Measurements from ENCODE around the gene NMT1.

NMT1 gene

DNA sequence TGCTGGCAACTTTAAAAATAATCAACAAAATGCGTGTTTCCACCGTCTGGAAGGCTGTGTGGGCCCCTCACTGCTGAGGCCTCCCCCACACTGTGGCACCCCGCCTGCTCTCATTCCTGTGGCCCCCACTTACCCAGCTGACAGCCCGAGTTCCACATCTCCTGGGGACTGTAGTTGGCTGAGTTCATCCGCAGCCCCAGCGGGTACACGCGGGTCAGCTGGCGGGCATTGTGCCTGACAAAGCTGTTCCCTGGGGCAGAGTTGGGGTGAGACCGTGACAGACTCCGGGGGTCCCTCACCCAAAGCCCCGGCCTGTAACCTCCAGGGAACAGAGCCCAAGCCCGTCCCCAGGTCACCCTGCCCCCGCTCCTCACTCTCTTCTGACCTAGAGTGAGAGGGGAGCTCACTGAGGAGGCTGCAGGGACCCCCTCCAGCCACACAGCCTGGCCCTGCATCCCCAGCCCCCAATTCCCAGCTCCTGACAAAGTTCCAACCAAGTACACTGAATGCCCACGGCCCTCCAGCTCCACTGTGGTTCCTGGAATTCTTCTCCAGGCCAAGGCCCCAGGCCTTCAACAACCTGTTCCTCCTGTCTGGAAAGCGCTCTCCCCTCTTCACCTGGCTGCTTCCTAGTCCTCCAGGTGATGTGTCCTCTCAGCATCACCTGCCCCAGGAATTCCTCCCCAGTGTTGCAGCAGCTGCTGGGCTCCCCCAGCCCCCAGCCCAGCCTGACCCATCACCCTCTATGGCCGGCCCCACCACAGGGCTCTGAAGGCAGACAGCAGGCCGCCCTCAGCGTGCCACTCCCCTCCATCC lies 53.2 kb downstream of the NMT1 start:
- no peak overlapping the region for H3K4me3 ChIP-seq (replicated peaks; ENCODE audit: low read depth, low read length)
- DNase-seq (ENCODE audit: low read depth) = no peak
- TF ChIP-seq, protein P1, sequence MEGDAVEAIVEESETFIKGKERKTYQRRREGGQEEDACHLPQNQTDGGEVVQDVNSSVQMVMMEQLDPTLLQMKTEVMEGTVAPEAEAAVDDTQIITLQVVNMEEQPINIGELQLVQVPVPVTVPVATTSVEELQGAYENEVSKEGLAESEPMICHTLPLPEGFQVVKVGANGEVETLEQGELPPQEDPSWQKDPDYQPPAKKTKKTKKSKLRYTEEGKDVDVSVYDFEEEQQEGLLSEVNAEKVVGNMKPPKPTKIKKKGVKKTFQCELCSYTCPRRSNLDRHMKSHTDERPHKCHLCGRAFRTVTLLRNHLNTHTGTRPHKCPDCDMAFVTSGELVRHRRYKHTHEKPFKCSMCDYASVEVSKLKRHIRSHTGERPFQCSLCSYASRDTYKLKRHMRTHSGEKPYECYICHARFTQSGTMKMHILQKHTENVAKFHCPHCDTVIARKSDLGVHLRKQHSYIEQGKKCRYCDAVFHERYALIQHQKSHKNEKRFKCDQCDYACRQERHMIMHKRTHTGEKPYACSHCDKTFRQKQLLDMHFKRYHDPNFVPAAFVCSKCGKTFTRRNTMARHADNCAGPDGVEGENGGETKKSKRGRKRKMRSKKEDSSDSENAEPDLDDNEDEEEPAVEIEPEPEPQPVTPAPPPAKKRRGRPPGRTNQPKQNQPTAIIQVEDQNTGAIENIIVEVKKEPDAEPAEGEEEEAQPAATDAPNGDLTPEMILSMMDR (IDR thresholded peaks at IDR 0.05; ENCODE audit: low read length, missing control alignments) = no peak

DNA sequence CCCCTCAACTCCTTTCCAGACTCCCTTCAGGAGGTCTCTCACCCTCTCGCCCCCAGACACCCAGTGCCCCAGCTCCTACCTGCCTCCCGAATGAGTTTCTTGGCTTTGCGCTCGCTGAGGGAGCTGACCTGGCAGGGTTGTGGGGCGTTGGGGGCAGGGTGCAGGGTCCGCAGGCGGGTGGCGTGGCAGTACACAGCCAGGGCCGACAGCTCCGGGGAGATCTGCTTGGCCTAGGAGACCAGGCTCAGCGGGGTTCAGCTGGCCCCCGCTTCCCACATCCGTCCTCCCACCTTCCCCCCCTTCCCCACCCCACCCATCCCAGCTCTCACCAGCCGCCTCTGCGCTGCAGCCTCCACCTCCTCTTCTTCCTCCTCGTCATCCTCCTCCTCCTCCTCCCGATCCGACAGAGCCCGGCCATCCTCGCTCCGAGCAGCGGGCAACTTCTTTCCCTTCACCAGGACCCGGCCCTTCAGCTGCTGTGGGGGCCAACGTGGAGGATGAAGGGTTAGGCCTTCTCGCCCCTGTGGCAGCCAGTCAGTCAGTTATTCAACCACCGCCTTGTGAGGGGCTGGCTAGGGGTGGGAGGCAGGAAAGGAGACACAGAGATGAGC lies 54.0 kb downstream of the NMT1 start:
- TF ChIP-seq, protein P1 (IDR thresholded peaks at IDR 0.05; ENCODE audit: low read length, missing control alignments) = no peak
- DNase-seq (ENCODE audit: low read depth) = no peak
- no peak overlapping the region for H3K4me3 ChIP-seq (replicated peaks; ENCODE audit: low read depth, low read length)

DNA sequence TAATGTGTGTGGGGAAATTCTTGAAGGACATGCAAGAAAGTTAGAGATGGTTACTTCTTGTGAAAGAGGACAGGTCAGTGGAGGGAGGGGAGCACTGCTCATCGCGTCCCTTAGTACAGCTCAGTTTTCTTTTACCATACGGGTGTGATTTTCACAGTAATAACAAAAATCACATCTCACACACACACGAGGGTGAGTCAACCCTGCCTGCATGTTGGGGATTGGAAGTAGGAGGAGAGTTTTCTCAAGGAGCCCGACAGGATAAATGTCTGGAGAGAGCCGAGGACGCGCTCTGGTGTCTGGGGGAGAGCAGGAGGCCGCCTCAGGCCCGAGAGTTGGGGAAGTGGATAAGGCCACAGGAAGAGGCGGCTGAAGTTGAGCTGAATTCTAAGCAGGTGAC lies 54.8 kb downstream of the NMT1 start:
- TF ChIP-seq, protein P1 (IDR thresholded peaks at IDR 0.05; ENCODE audit: low read length, missing control alignments) = no peak
- no peak overlapping the region for H3K4me3 ChIP-seq (replicated peaks; ENCODE audit: low read depth, low read length)
- no peak for DNase-seq (ENCODE audit: low read depth)

DNA sequence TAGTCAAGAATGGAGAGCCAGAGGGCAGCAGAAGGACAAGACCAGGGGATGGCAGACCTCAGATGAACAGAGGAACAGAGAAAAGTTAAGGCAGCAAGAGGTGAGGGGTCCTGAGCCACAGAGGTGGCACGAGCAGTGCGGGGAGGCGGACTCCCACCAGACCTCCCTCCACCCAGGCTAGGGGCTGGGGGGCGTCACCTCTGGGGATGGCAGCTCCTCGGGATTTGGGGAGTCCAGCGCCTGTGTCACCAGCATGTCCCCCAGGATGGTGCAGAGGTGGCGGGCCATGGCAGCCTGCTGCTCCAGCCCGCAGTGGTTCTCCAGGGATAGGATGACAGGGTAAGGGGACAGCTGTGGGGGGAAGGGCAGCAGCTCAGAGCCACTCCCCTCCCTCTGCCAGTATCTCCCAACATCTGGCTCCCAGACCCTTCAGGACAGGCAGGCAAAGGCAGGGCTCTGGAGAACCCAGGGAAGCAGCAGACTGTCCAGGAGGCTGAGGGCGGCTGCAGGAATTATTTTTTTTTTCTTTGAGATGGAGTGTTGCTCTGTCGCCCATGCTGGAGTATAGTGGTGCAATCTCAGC lies 55.4 kb downstream of the NMT1 start:
- no peak overlapping the region for H3K4me3 ChIP-seq (replicated peaks; ENCODE audit: low read depth, low read length)
- DNase-seq (ENCODE audit: low read depth) = no peak
- TF ChIP-seq, protein P1 (IDR thresholded peaks at IDR 0.05; ENCODE audit: low read length, missing control alignments) = no peak

DNA sequence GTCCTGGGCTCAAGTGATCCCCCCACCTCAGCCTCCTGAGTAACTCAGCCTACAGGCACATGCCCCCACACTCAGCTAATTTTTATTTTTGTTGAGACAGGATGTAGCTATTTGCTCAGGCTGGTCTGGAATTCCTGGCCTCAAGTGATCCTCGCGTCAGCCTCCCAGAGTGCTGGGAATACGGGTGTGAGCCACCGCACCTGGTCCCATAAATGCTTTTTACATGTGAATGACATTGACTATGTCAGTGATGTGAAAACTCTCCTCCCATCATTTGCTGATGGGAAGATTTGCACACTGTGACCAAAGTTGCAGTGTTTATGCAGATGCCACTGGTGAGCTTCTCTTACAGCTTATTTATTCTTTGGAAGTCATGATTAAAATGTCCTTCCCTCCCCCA lies 56.2 kb downstream of the NMT1 start:
- TF ChIP-seq, protein P1 (IDR thresholded peaks at IDR 0.05; ENCODE audit: low read length, missing control alignments) = no peak
- DNase-seq (ENCODE audit: low read depth) = no peak
- no peak overlapping the region for H3K4me3 ChIP-seq (replicated peaks; ENCODE audit: low read depth, low read length)

DNA sequence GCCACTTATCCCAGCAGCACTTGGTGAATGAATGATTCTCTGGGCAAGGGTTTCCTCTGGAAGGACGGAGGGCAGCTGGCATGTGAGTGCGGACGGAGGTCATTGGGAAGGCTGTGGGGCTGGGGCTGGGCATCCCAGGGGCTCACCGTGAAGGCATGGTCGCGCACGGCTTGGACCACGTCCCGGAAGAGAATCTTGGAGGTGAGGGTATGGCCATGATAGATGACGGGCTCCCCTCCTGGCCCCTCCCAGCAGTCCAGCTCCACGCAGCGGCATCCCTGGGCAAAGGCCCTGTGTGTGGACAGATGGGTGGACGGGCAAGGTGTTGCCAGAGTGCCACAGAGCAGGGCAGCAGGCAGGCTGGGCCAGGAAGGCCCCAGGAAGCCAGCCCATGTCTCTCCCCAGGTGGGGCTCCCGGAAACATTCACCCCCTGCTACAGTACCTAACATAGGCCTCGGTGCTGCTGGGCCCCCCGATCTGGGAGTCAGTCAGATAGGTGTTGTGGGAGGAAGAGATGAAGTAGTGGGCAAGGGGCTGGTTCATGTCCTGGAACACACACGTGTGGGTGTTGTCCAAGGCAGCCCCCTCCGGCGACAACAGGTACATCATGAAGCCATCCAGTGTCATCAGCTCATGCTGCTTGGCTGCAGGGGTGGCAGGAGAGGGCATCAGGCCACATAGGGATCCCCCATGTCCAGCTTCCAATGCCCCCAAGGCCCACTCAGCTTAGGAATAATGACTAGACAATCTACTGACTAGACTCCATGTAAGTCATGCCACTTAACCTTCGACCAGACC lies 56.9 kb downstream of the NMT1 start:
- DNase-seq (ENCODE audit: low read depth) = no peak
- H3K4me3 ChIP-seq (replicated peaks; ENCODE audit: low read depth, low read length) = no peak overlapping the region
- TF ChIP-seq, protein P1 (IDR thresholded peaks at IDR 0.05; ENCODE audit: low read length, missing control alignments) = no peak

All from fibroblast of pulmonary artery (primary cell).